Measurements from ENCODE around the gene SYPL1. TPM values are rescaled to one million over a fixed set of nuclear protein-coding genes. Genes with fewer than 3 reads are reported as not detected.

The SYPL1 gene
- total RNA-seq, 3 donors from 2014 or later: 96.2 to 116 (median 98.3) TPM

DNA sequence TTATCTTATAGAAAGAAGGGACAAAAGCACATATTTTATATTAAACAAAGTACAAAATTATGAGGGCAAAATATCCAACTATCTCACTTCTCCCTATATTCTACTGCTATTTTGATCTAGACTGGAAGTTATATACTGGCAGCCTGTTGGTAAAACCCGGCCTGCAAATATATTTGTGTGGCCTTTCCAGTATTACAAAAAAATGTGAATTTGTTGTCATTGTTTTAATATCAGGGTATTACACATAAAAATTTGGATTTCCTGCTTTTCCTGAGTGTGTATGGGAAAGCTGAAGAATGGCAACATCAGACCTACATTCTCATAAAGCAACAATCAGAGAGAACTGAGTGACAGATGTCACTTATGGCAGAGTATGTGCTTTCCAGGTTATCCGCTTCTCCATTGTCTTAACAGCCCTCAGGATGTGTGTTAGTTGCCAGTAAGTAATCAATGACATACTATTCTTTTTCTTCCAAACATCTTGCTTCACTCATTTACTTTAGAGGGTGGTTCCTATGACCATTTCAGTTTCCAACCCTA is 7.3 kb downstream of the SYPL1 start:
- Histone ChIP-seq H3K27me3 (no peaks in the 10 kb centered on the region), H3K4me1 (peaks cover 0 to 4% of the 10 kb centered on the region in 2 donors), H3K4me3 (no peak overlapping the region), H3K36me3 (no peaks in the 10 kb centered on the region), H3K27ac (no peak overlapping the region), H3K9me3 (no peaks in the 10 kb centered on the region)
- TF ChIP-seq, protein P1, sequence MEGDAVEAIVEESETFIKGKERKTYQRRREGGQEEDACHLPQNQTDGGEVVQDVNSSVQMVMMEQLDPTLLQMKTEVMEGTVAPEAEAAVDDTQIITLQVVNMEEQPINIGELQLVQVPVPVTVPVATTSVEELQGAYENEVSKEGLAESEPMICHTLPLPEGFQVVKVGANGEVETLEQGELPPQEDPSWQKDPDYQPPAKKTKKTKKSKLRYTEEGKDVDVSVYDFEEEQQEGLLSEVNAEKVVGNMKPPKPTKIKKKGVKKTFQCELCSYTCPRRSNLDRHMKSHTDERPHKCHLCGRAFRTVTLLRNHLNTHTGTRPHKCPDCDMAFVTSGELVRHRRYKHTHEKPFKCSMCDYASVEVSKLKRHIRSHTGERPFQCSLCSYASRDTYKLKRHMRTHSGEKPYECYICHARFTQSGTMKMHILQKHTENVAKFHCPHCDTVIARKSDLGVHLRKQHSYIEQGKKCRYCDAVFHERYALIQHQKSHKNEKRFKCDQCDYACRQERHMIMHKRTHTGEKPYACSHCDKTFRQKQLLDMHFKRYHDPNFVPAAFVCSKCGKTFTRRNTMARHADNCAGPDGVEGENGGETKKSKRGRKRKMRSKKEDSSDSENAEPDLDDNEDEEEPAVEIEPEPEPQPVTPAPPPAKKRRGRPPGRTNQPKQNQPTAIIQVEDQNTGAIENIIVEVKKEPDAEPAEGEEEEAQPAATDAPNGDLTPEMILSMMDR (IDR thresholded peaks at IDR 0.05): no peak
- intact Hi-C loops (cut with DNase I; ENCODE audit: low total_unique reads): no loop called here
- DNase-seq (ENCODE audit: low spot score in 2 of 2): no peak

DNA sequence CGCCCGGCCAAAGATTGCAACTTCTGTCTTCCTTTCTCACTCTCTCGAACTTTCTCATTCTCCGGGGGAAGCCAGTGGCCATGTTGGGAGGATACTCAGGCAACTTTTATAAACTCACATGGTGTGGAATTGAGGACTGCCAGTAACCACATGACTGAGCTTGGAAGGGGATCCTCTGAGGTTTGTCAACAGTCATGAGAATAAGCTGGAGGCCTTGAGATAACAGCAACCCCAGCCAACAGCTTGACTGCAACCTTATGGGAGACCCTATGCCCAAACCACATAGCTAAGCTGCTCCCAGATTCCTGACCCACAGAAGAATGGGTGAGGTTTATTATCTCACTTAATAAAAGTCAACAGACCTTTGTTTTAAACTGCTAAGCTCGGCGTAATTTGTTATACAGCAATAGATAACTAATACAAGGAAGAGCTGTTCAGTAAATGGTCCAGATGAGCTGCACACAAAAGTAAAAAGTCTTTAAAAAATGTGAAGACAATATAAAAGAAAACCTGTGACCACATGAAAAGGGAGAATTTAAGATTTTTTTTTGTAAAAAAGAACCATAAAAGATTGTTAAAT is 9.6 kb downstream of the SYPL1 start:
- Histone ChIP-seq H3K27ac (no peak overlapping the region), H3K36me3 (no peaks in the 10 kb centered on the region), H3K27me3 (no peaks in the 10 kb centered on the region), H3K4me3 (no peak overlapping the region), H3K4me1 (no peaks in the 10 kb centered on the region), H3K9me3 (no peaks in the 10 kb centered on the region)
- intact Hi-C loops (cut with DNase I; ENCODE audit: low total_unique reads): loop anchor here (1.0 kb wide), 1 partner anchor 22 kb away; no protein-coding TSS in a partner anchor
- no peak for DNase-seq (ENCODE audit: low spot score in 2 of 2)
- TF ChIP-seq POLR2AphosphoS5 (IDR thresholded peaks at IDR 0.05): no peak
- TF ChIP-seq, protein P1 (IDR thresholded peaks at IDR 0.05): no peak
- TF ChIP-seq POLR2A (IDR thresholded peaks at IDR 0.05): no peak

DNA sequence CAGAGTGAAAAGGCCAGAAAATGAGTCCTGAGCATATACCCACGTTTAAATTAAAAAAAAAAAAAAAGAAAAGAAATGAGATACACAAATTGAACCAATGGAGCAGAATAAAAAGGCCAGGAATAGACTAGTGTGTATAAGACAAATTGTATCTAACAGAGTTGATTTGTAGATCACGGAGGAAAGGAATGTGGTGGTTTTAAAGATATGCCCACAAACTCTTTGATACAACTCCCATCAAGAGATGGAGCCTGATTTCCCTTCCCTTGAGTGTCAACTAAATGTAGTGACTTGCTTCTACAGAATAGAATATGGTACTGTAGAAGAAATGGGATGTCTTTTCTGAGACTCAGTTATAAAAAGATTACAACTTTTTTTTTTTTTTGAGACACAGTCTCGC is 10.4 kb downstream of the SYPL1 start:
- no peaks in the 10 kb centered on the region for H3K36me3 ChIP-seq
- intact Hi-C loops (cut with DNase I; ENCODE audit: low total_unique reads): loop anchor here (1.0 kb wide), 1 partner anchor 21 kb away; no protein-coding TSS in a partner anchor
- no peak overlapping the region for H3K4me3 ChIP-seq
- no peak for TF ChIP-seq POLR2AphosphoS5 (IDR thresholded peaks at IDR 0.05)
- no peaks in the 10 kb centered on the region for H3K27me3 ChIP-seq
- H3K4me1 ChIP-seq: no peaks in the 10 kb centered on the region
- no peaks in the 10 kb centered on the region for H3K9me3 ChIP-seq
- no peak overlapping the region for H3K27ac ChIP-seq
- DNase-seq (ENCODE audit: low spot score in 2 of 2): no peak

DNA sequence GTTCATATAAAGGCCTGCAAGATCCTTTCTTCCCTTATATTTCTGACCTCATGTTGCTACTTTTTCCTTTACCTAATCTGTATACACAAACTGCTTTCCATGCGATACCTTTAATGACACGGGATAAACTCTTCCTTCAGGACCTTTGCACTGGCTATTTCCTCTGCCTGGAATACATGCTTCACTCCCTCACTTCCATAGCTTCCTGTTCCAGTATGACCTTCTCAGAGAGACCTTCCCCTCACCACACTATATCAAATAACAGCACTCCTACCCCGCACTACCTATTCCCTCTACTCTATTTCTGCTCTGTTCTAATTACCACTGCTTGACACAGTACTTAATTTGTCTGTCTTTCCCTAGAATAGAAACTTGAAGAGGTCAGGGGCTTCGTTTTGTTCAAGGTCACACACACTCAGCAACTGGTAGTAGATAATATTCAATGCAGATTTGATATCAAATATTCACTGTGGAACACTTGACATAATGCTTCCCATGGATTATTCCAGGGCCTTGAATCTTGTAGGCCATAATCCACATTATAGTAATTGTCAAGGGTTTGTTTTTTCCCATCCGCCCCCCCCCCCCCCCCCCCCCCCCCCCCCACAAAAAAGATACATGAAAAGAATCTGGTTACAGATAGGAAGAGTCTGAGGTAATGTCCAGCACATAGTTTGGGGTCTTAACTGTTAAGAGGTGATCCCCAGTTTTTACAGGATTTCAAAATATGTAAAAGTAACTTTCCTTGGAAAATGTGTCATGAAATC is 11.1 kb downstream of the SYPL1 start:
- Histone ChIP-seq H3K9me3 (no peaks in the 10 kb centered on the region), H3K27me3 (no peaks in the 10 kb centered on the region), H3K36me3 (no peaks in the 10 kb centered on the region), H3K4me1 (no peaks in the 10 kb centered on the region), H3K27ac (no peak overlapping the region), H3K4me3 (no peak overlapping the region)
- DNase-seq (ENCODE audit: low spot score in 2 of 2): no peak
- intact Hi-C loops (cut with DNase I; ENCODE audit: low total_unique reads): no loop called here
- TF ChIP-seq POLR2AphosphoS5 (IDR thresholded peaks at IDR 0.05): no peak
- TF ChIP-seq, protein P1 (IDR thresholded peaks at IDR 0.05): no peak
- TF ChIP-seq POLR2A (IDR thresholded peaks at IDR 0.05): no peak

DNA sequence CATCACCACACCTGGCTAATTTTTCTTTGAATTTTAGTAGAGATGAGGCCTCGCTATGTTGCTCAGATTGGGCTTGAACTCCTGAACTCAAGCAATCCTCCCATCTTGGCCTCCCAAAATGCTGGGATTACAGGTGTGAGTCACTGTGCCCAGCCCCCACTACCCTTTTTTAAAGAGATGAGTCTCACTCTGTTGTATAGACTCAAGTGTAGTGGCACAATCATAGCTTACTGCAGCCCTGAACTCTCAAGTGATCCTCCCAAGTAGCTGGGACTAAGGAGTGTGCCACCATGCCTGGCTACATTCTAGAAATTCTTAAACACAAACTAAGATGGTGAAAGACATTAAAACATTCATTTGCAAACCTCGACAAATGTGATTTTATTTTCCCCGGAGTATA is 12.6 kb downstream of the SYPL1 start:
- DNase-seq (ENCODE audit: low spot score in 2 of 2): no peak
- no peaks in the 10 kb centered on the region for H3K4me1 ChIP-seq
- intact Hi-C loops (cut with DNase I; ENCODE audit: low total_unique reads): no loop called here
- no peak overlapping the region for H3K4me3 ChIP-seq
- no peaks in the 10 kb centered on the region for H3K36me3 ChIP-seq
- H3K9me3 ChIP-seq: no peaks in the 10 kb centered on the region
- H3K27me3 ChIP-seq: no peaks in the 10 kb centered on the region
- TF ChIP-seq, protein P1 (IDR thresholded peaks at IDR 0.05): no peak
- TF ChIP-seq POLR2A (IDR thresholded peaks at IDR 0.05): no peak
- TF ChIP-seq POLR2AphosphoS5 (IDR thresholded peaks at IDR 0.05): no peak
- no peak overlapping the region for H3K27ac ChIP-seq
